Kidney (tissue), 14 donors: ENCODE data around the gene ZNF480. TPM values are rescaled to one million over a fixed set of nuclear protein-coding genes. Genes with fewer than 3 reads are reported as not detected.

Source experiments
- DNase-seq, 5 donors: peaks; one replicate each; pipeline ENCODE4 v3.0.0-alpha.2; 2013 to 2020
- FAIRE-seq: peaks from 2 replicates; lab custom pipeline; 2012; peaks lifted over from hg19 to GRCh38; lab: Jason Lieb, UNC
- H3K27ac ChIP-seq, 2 donors: one replicate each; pipeline ENCODE4 v1.7.0; 2013; ENCODE audit warnings: low read depth in 2 of 2, low read length in 2 of 2, inconsistent platforms in 1 of 2
- H3K27me3 ChIP-seq: one replicate; pipeline ENCODE4 v1.7.1; 2013; ENCODE audit warnings: low read length, inconsistent platforms; ENCODE audit not compliant: control insufficient read depth, insufficient read depth
- H3K36me3 ChIP-seq, 3 donors: one replicate each; pipeline versions ENCODE4 v1.7.0 to v1.7.1; 2013; ENCODE audit warnings: low read length in 3 of 3, control low read depth in 1 of 3, inconsistent platforms in 1 of 3; ENCODE audit not compliant: insufficient read depth in 3 of 3, control insufficient read depth in 2 of 3
- H3K4me1 ChIP-seq, 3 donors: one replicate each; pipeline versions ENCODE4 v1.7.0 to v1.7.1; 2013; ENCODE audit warnings: low read length in 3 of 3, inconsistent platforms in 1 of 3, low read depth in 1 of 3; ENCODE audit not compliant: control insufficient read depth in 2 of 3, insufficient read depth in 2 of 3
- H3K4me3 ChIP-seq, 3 donors: one replicate each; pipeline versions ENCODE4 v1.7.0 to v1.8.1; 2013; ENCODE audit warnings: low read length in 3 of 3, control low read depth in 1 of 3, inconsistent platforms in 1 of 3
- H3K9ac ChIP-seq, 3 donors: one replicate each; pipeline versions ENCODE4 v1.7.0 to v1.7.1; 2013; ENCODE audit warnings: low read length in 3 of 3, control low read depth in 1 of 3, inconsistent platforms in 1 of 3
- H3K9me3 ChIP-seq, 3 donors: one replicate each; pipeline versions ENCODE4 v1.7.0 to v1.7.1; 2013; ENCODE audit warnings: low read length in 3 of 3, control low read depth in 1 of 3, inconsistent platforms in 1 of 3; ENCODE audit not compliant: control insufficient read depth in 2 of 3, insufficient read depth in 1 of 3
- intact Hi-C: fragments of 100-400 bp; cut with DNase I; formaldehyde crosslinking; loops from one replicate; pipeline ENCODE4 v1.11.1; 2022
- polyA plus RNA-seq: library from polyadenylated mRNA; stranded (reverse); fragments of 350-450 nt; fragmentation: Illumina TruSeq; extraction: RNeasy Lipid Tissue Mini Kit (QIAGEN cat#74804); gene quantifications from one replicate; pipeline ENCODE4 v1.2.3, GENCODE V29; 2014; ENCODE audit warnings: low read depth, low replicate concordance; ENCODE audit not compliant: insufficient read depth
- total RNA-seq: library from RNA; stranded (reverse); fragmentation: NEBNext Ultra II Directional; extraction: Animal tissue kit (Norgen Biotek cat#: 25700); gene quantifications from one replicate; pipeline ENCODE4 v1.2.1, GENCODE V29; 2021
- TF ChIP-seq, protein P1 (sequence below): IDR thresholded peaks from 3 replicates; pipeline ENCODE4 v1.5.1; 2012; ENCODE audit warnings: mild to moderate bottlenecking, moderate library complexity, borderline replicate concordance; ENCODE audit not compliant: insufficient read depth; ENCODE audit errors: extremely low read depth
- donor health status: control.
- donor health status: control.
- donor health status: control.
- donor health status: control.
- donor health status: control.
- donor health status: DM: yes; HTN: yes; CAD: no.
- donor health status: Normal renal cell carcinoma (clear cell type).

ZNF480 gene
- total and polyA plus RNA-seq, 2 donors from 2014 or later: 10.4 to 13.2 TPM

DNA sequence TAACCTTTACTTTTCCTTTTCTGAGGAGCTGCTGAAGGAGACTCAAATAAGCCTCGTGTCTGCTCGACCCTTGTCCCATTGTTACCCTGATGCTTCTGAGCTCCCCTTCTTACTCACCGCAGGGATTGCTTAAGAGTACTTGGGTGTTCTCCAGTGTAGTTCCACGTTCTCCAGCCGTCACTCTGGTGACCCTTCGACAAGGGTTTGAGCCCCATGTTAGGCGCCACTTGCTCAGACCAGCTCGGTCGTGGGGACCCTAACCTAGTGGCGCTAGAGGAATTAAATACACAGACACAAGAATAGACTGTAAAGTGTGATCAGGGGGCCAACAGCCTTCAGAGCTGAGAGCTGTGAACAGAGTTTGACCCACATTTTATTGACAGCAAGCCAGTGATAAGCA is 10.3 kb downstream of the ZNF480 start:
- peaks cover 4 to 47% (median 25%) of the 10 kb centered on the region in 3 donors for H3K9me3 ChIP-seq
- no peaks in the 10 kb centered on the region for H3K4me1 ChIP-seq
- FAIRE-seq (no peak), DNase-seq (peak in 2 of 5 donors; percentile 10 to 20)
- H3K4me3 ChIP-seq: no peak overlapping the region
- no peak overlapping the region for H3K9ac ChIP-seq
- H3K27ac ChIP-seq: no peak overlapping the region
- TF ChIP-seq, protein P1, sequence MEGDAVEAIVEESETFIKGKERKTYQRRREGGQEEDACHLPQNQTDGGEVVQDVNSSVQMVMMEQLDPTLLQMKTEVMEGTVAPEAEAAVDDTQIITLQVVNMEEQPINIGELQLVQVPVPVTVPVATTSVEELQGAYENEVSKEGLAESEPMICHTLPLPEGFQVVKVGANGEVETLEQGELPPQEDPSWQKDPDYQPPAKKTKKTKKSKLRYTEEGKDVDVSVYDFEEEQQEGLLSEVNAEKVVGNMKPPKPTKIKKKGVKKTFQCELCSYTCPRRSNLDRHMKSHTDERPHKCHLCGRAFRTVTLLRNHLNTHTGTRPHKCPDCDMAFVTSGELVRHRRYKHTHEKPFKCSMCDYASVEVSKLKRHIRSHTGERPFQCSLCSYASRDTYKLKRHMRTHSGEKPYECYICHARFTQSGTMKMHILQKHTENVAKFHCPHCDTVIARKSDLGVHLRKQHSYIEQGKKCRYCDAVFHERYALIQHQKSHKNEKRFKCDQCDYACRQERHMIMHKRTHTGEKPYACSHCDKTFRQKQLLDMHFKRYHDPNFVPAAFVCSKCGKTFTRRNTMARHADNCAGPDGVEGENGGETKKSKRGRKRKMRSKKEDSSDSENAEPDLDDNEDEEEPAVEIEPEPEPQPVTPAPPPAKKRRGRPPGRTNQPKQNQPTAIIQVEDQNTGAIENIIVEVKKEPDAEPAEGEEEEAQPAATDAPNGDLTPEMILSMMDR: no peak
- peaks cover 4 to 49% (median 25%) of the 10 kb centered on the region in 3 donors for H3K36me3 ChIP-seq
- intact Hi-C loops: no loop called here
- no peaks in the 10 kb centered on the region for H3K27me3 ChIP-seq

DNA sequence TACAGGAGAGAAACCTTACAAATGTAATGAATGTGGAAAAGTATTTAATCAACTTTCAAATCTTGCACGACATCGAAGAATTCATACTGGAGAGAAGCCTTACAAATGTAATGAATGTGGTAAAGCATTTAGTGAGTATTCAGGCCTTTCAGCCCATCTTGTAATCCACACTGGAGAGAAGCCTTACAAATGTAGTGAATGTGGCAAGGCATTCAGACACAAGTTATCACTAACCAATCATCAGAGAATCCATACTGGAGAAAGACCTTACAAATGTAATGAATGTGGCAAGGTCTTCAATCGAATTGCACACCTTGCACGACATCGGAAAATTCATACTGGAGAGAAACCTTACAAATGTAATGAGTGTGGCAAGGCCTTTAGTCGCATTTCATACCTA is 25.5 kb downstream of the ZNF480 start:
- Histone ChIP-seq H3K9me3 (peaks cover 19 to 93% (median 64%) of the 10 kb centered on the region in 3 donors), H3K27me3 (no peaks in the 10 kb centered on the region), H3K36me3 (peaks cover 25 to 36% (median 29%) of the 10 kb centered on the region in 3 donors), H3K27ac (no peak overlapping the region), H3K4me3 (peak overlapping the region in 2 of 3 donors; percentile 20 to 49), H3K4me1 (no peaks in the 10 kb centered on the region), H3K9ac (no peak overlapping the region)
- TF ChIP-seq, protein P1: no peak
- FAIRE-seq: no peak
- intact Hi-C loops: no loop called here
- DNase-seq: no peak

DNA sequence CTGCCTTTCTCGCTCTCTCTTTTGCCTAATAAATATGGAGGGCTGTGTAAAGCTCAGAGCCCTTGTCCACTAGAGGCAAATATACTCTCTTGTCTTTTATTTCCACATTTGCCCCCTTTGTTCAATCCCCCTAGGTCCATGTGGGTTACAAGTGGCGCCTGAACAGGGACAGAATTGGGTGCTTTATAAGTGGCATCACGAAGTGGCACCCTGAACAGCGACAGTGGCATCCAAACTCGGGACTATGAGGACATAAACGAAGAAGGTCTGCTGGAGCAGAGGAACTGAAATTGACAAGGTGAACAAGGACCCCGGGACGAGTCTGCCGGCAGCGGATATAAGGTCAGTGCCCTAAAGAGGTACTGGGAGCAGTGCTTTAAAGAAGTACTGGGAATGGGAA is 34.8 kb downstream of the ZNF480 start:
- no peak overlapping the region for H3K27ac ChIP-seq
- H3K9ac ChIP-seq: no peak overlapping the region
- no peaks in the 10 kb centered on the region for H3K27me3 ChIP-seq
- peaks cover 0 to 54% (median 18%) of the 10 kb centered on the region in 3 donors for H3K9me3 ChIP-seq
- TF ChIP-seq, protein P1: no peak
- intact Hi-C loops: no loop called here
- DNase-seq (no peak), FAIRE-seq (no peak)
- H3K36me3 ChIP-seq: no peaks in the 10 kb centered on the region
- peak overlapping the region in 1 of 3 donors; percentile 7 for H3K4me3 ChIP-seq
- no peaks in the 10 kb centered on the region for H3K4me1 ChIP-seq

DNA sequence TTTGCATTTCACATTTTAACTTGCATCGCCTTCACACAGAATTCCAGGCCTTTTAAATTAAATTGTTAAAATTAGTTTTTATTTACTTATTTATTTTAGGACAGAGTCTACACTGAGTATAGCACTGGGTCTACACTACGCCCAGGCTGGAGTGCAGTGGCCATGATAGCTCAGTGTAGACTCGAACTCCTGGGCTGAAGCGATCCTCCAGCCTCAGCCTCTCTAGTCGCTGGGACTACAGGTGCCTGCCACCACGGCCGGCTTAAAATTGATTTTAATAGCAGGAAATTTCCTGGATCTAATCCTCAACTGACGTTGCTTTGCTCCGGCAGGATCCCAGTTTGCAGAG is 38.8 kb downstream of the ZNF480 start:
- TF ChIP-seq, protein P1: peak; percentile 3

More for the DNA sequence above, 38.8 kb downstream of the ZNF480 start:
- H3K27ac ChIP-seq: no peak overlapping the region
- DNase-seq: no peak
- H3K9me3 ChIP-seq: peaks cover 0 to 28% (median 16%) of the 10 kb centered on the region in 3 donors
- FAIRE-seq: no peak
- H3K9ac ChIP-seq: peak overlapping the region in 2 of 3 donors; percentile 51 to 72
- H3K36me3 ChIP-seq: peaks cover 0 to 4% (median 0%) of the 10 kb centered on the region in 3 donors
- H3K4me3 ChIP-seq: peak overlapping the region; percentile 80 to 89 (median 86)
- intact Hi-C loops: no loop called here
- peaks cover 0 to 2% (median 0%) of the 10 kb centered on the region in 3 donors for H3K4me1 ChIP-seq
- no peaks in the 10 kb centered on the region for H3K27me3 ChIP-seq
